ENCODE data around the gene FKBP10. TPM values are rescaled to one million over a fixed set of nuclear protein-coding genes. Genes with fewer than 3 reads are reported as not detected.

FKBP10 gene, protein sequence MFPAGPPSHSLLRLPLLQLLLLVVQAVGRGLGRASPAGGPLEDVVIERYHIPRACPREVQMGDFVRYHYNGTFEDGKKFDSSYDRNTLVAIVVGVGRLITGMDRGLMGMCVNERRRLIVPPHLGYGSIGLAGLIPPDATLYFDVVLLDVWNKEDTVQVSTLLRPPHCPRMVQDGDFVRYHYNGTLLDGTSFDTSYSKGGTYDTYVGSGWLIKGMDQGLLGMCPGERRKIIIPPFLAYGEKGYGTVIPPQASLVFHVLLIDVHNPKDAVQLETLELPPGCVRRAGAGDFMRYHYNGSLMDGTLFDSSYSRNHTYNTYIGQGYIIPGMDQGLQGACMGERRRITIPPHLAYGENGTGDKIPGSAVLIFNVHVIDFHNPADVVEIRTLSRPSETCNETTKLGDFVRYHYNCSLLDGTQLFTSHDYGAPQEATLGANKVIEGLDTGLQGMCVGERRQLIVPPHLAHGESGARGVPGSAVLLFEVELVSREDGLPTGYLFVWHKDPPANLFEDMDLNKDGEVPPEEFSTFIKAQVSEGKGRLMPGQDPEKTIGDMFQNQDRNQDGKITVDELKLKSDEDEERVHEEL
- total RNA-seq (2014; rRNA removed; shearing (Covaris generic)) = 61.4 and 72.2 TPM in 2 replicates

- Histone ChIP-seq H3K27me3 (no peaks in the 10 kb centered on the region), H3K4me1 (no peaks in the 10 kb centered on the region), H3K9me3 (replicated peaks) (no peaks in the 10 kb centered on the region), H3K4me3 (peak within 1 kb of the TSS; percentile 72), H3K36me3 (0 out of 2 replicates have a peak, but pooled peaks cover 3% of the 10 kb centered on the region), H3K27ac (peak within 1 kb of the TSS; percentile 53)
- DNase-seq = peak; percentile 87 to 88
Observed at GRCh38 chr17:41812381-41813151, at the start of gene FKBP10. Gene FKBP10 (plus strand): TSS chr17:41813004. CDS start chr17:41813035, 31 bp downstream.

DNA sequence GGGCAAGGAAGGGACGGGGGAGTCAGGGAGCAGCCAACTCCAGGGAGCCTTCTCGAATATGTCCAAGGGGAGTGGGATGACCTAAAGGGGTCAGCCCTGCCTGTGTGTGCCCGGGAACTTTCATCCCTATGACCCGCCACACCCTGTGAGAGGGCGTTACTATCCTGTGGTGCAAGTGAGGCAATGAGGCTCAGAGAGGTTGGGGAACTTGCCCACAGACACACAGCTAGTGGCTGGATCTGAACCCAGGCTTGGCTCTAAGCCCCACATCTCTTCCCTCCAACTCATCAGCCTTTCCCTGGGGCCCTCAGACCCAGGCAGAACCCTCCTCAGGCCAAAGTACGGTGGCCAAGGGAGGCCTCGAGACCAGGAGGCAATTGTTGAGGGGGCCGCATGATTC is 49.5 kb upstream of the FKBP10 start:
- Histone ChIP-seq H3K4me3 (no peak overlapping the region), H3K36me3 (no peaks in the 10 kb centered on the region), H3K9me3 (replicated peaks) (no peaks in the 10 kb centered on the region), H3K27me3 (no peaks in the 10 kb centered on the region), H3K4me1 (no peaks in the 10 kb centered on the region), H3K27ac (no peak overlapping the region)
- DNase-seq = no peak

DNA sequence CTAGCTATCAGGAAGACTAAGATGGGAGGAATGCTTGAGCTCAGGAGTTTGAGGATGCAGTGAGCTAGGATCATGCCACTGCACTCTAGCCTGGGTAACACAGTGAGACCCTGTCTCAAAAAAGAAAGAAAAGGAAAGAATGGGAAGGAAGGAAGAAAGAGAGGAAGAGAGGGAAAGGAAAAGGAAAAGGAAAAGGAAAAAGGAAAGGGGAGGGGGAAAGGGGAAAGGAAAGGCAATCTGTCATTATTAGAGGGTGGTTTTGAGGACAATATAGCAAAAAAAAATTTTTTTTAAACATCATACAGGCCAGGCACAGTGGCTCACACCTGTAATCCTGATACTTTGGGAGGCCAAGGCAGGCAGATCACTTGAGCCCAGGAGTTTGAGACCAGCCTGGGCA is 46.7 kb upstream of the FKBP10 start:
- DNase-seq = no peak
- H3K36me3 ChIP-seq = no peaks in the 10 kb centered on the region
- H3K4me1 ChIP-seq = peaks cover 5% of the 10 kb centered on the region; the same call in 1 of the 2 replicates
- no peaks in the 10 kb centered on the region for H3K27me3 ChIP-seq
- H3K9me3 ChIP-seq (replicated peaks) = no peaks in the 10 kb centered on the region
- H3K27ac ChIP-seq = no peak overlapping the region
- no peak overlapping the region for H3K4me3 ChIP-seq

DNA sequence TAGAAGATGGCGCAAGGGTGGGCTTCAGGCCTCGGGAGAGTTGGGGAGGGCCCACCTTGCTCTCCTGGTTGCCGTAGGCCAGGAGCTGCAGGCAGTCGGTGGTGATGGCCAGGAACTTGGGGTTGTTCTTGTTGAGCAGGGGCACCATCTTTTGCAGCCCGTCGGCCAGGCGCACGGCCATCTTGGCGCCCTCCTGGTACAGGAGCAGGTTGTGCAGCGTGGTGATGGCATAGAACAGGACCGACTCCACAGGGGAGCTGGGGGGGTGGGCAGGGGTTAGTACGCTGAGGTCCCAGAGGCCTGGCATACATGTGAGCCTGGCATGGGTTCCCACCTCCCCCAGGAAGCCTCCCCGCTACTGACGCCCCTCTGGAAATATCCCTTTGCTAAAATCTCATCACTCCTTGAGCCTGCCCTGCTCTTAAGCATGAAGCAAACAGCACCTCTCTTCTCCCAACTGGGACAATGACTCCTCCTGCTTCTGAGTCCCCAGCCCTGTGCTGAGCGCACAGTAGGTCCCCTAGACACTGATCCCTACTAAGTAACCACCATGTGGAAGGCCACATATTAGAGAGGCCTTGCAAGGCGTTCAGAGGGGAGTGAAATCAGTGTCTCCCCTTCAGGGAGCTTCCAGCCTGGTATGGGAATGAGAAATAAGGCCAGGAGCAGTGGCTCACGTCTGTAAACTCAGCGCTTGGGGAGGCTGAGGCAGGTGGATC is 45.3 kb upstream of the FKBP10 start:
- Histone ChIP-seq H3K9me3 (replicated peaks) (no peaks in the 10 kb centered on the region), H3K36me3 (no peaks in the 10 kb centered on the region), H3K4me1 (peaks cover 5% of the 10 kb centered on the region; the same call in 1 of the 2 replicates), H3K4me3 (no peak overlapping the region), H3K27ac (no peak overlapping the region), H3K27me3 (no peaks in the 10 kb centered on the region)
- DNase-seq = no peak

DNA sequence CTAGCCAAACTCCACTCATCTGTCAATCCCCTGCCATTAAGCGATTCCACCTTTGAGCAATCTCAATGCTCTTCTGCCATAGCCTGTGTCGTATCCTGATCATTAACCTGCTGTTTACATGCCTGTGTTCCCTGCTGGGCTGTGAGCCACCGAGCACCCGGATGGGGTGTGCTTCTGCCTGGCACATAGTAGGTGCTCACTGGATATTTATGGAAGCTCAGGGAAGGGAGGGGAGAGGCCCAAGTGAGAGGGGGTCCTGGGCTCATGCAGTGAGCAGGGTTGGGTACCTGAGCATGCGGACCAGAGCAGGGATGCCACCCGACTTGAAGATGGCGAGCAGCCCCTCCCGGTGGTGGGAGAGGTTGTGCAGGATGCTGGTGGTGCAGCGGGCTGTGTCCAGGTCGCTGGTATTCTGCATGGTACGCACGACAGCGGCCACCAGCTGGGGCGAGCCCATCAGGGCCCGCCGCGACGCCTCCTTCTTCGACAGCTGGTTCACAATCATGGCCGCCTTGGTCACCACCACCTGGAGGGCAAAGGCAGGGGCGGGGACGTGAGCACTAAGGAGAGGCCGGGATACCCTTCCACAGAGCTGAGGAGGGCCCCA is 44.0 kb upstream of the FKBP10 start:
- Histone ChIP-seq H3K4me3 (no peak overlapping the region), H3K27me3 (no peaks in the 10 kb centered on the region), H3K4me1 (peaks cover 13% of the 10 kb centered on the region), H3K27ac (no peak overlapping the region), H3K36me3 (no peaks in the 10 kb centered on the region), H3K9me3 (replicated peaks) (no peaks in the 10 kb centered on the region)
- no peak for DNase-seq

DNA sequence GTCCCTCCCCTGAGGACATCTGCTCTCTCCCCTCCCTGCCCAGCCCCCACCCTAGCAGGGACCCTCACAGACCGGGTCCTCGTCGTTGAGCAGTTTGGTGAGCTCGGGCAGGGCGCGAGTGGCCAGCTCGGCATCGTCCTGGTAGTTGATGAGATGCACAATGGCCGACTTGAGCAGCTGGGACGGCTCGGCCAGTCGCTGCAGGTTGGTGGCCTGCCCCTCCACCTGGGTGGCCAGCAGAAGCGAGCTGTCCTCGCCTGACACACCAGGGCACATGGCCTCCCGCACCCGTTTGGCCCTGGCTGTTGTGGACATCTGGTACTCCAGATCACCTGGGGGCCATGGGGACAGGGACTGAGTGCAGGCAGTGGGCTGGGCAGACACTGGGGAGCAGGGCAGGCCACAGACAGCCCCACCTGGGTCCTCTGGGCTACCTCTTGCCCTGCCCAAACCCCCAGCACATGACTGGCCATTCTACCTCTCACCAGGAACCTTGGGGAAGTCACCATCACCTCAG is 43.4 kb upstream of the FKBP10 start:
- Histone ChIP-seq H3K4me1 (peaks cover 15% of the 10 kb centered on the region), H3K4me3 (no peak overlapping the region), H3K9me3 (replicated peaks) (no peaks in the 10 kb centered on the region), H3K27ac (no peak overlapping the region), H3K36me3 (no peaks in the 10 kb centered on the region), H3K27me3 (no peaks in the 10 kb centered on the region)
- no peak for DNase-seq

GRCh38 chr17:41769985-41770384 is 42.8 kb upstream of the FKBP10 start:
- no peak for DNase-seq
- no peak overlapping the region for H3K4me3 ChIP-seq
- peaks cover 15% of the 10 kb centered on the region for H3K4me1 ChIP-seq
- H3K9me3 ChIP-seq (replicated peaks) = no peaks in the 10 kb centered on the region
- H3K27ac ChIP-seq = no peak overlapping the region
- no peaks in the 10 kb centered on the region for H3K27me3 ChIP-seq
- no peaks in the 10 kb centered on the region for H3K36me3 ChIP-seq

GRCh38 chr17:41771389-41772206 is 41.2 kb upstream of the FKBP10 start:
- H3K4me3 ChIP-seq = no peak overlapping the region

DNA sequence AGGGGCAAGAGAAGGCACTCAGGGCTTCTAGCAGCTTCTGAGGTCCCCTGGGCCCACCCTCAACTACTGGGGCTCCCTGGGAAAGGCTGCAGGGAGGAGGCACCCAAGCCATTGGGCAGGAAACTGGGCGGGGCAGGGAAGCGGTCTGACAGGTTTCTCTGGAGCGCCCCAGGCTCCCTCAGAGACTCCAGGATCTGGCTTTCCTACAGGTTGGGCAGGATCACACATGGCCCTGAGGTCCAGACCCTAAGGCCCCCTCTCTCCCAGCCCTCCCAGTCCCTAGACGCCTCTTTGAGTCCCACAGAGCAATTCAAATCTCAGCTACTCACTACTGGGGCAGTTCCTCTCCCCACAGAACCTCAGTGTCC is 40.6 kb upstream of the FKBP10 start:
- Histone ChIP-seq H3K27ac (no peak overlapping the region), H3K27me3 (no peaks in the 10 kb centered on the region), H3K4me3 (no peak overlapping the region), H3K4me1 (peaks cover 36% of the 10 kb centered on the region), H3K36me3 (no peaks in the 10 kb centered on the region), H3K9me3 (replicated peaks) (no peaks in the 10 kb centered on the region)
- DNase-seq = no peak

More at GRCh38 chr17:41771389-41772206, 41.2 kb upstream of the FKBP10 start:
- Histone ChIP-seq H3K36me3 (no peaks in the 10 kb centered on the region), H3K9me3 (replicated peaks) (no peaks in the 10 kb centered on the region), H3K27ac (no peak overlapping the region), H3K27me3 (no peaks in the 10 kb centered on the region), H3K4me1 (peaks cover 30% of the 10 kb centered on the region)
- no peak for DNase-seq

GRCh38 chr17:41772586-41773189 is 40.1 kb upstream of the FKBP10 start:
- H3K27ac ChIP-seq = no peak overlapping the region

GRCh38 chr17:41773190-41773588 is 39.6 kb upstream of the FKBP10 start:
- H3K4me3 ChIP-seq = no peak overlapping the region
- no peak overlapping the region for H3K27ac ChIP-seq
- peaks cover 43% of the 10 kb centered on the region for H3K4me1 ChIP-seq
- no peaks in the 10 kb centered on the region for H3K36me3 ChIP-seq
- H3K27me3 ChIP-seq = no peaks in the 10 kb centered on the region
- no peaks in the 10 kb centered on the region for H3K9me3 ChIP-seq (replicated peaks)
- peak; percentile 76 to 77 for DNase-seq

More at GRCh38 chr17:41772586-41773189, 40.1 kb upstream of the FKBP10 start:
- no peak overlapping the region for H3K4me3 ChIP-seq
- no peak for DNase-seq
- no peaks in the 10 kb centered on the region for H3K9me3 ChIP-seq (replicated peaks)
- H3K4me1 ChIP-seq = peaks cover 39% of the 10 kb centered on the region
- H3K36me3 ChIP-seq = no peaks in the 10 kb centered on the region
- no peaks in the 10 kb centered on the region for H3K27me3 ChIP-seq

DNA sequence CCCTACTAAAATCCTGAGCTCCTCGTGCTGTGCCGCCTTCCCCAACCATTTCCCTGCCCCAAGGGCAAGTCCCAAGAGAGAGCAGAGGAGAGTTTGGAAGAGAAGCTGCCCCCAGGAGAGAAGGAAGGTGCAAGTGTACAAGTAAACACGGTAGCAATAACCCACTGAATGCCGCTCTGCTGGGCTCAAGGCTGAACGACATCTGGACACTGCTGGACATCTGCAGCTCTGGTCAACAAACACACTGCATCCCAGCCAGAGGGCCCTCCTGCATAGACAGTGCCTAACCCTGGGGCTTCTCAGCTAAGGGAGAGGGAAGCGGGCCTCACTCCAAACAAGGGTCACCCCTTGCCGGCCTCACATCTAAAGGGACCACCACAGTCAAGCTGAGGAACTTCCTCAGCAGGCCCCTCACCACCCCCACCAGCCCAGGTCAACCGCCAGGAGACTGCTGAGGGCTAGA is 39.0 kb upstream of the FKBP10 start:
- no peak overlapping the region for H3K4me3 ChIP-seq
- no peaks in the 10 kb centered on the region for H3K36me3 ChIP-seq
- no peaks in the 10 kb centered on the region for H3K9me3 ChIP-seq (replicated peaks)
- H3K27me3 ChIP-seq = no peaks in the 10 kb centered on the region
- no peak overlapping the region for H3K27ac ChIP-seq
- no peak for DNase-seq
- H3K4me1 ChIP-seq = peaks cover 43% of the 10 kb centered on the region
